A673 (cell line): ENCODE data around the gene EPHX1. TPM values are rescaled to one million over a fixed set of nuclear protein-coding genes. Genes with fewer than 3 reads are reported as not detected.

Experiments used
- BruUV-seq: library from RNA; stranded (reverse); fragments of 400-500 nt; replicated peaks from 2 replicates; lab custom pipeline; 2021; lab: Mats Ljungman, UMichigan
- CTCF ChIA-PET: fragments of 300-600 bp; sonication (Branson Sonifier 250); formaldehyde crosslinking; loops from one replicate; lab custom pipeline; 2022; ENCODE audit warnings: antibody characterized with exemption; lab: Charles Lee
- POLR2A ChIA-PET: fragments of 300-600 bp; sonication (Branson Sonifier 250); formaldehyde crosslinking; loops from one replicate; lab custom pipeline; 2022; ENCODE audit warnings: antibody characterized with exemption; ENCODE audit not compliant: low non-redundant PET; lab: Charles Lee
- DNase-seq: peaks from one replicate; pipeline ENCODE4 v3.0.0-alpha.2; 2015; ENCODE audit warnings: low spot score
- H3K27ac ChIP-seq: fragments of 200-600 bp; sonication (generic); 2 replicates; pipeline ENCODE4 v1.5.1; 2016; ENCODE audit warnings: mixed run types, low read depth, mild to moderate bottlenecking, mixed read lengths, antibody characterized with exemption, low read length; ENCODE audit not compliant: poor library complexity, severe bottlenecking
- H3K27me3 ChIP-seq: fragments of 200-600 bp; sonication (generic); replicated peaks from 2 replicates; pipeline ENCODE4 v1.6.1; 2017; ENCODE audit warnings: mixed run types, low read depth, mild to moderate bottlenecking, mixed read lengths, antibody characterized with exemption, low read length; ENCODE audit not compliant: insufficient read depth, poor library complexity
- H3K36me3 ChIP-seq: fragments of 200-600 bp; sonication (generic); 2 replicates; pipeline ENCODE4 v1.6.1; 2016; ENCODE audit warnings: mixed run types, mild to moderate bottlenecking, mixed read lengths, antibody characterized with exemption, low read length; ENCODE audit not compliant: insufficient read depth, poor library complexity, severe bottlenecking
- H3K4me1 ChIP-seq: fragments of 200-600 bp; sonication (generic); 2 replicates; pipeline ENCODE4 v1.6.1; 2017; ENCODE audit warnings: mixed run types, mild to moderate bottlenecking, mixed read lengths, antibody characterized with exemption, low read length; ENCODE audit not compliant: insufficient read depth, poor library complexity, severe bottlenecking
- H3K4me3 ChIP-seq: fragments of 200-600 bp; sonication (generic); 2 replicates; pipeline ENCODE4 v1.5.1; 2016; ENCODE audit warnings: low read depth, mixed run types, mild to moderate bottlenecking, mixed read lengths, low read length; ENCODE audit not compliant: poor library complexity, severe bottlenecking
- H3K9me3 ChIP-seq: fragments of 200-600 bp; sonication (generic); 2 replicates; pipeline ENCODE4 v1.6.1; 2016; ENCODE audit warnings: mixed run types, low read depth, mild to moderate bottlenecking, mixed read lengths, antibody characterized with exemption, low read length; ENCODE audit not compliant: poor library complexity, severe bottlenecking
- CTCF ChIP-seq: fragments of 300-800, 200-600 bp; sonication (generic); conservative IDR thresholded peaks from 2 replicates; pipeline ENCODE4 v1.5.1; 2017; ENCODE audit warnings: low read depth, mild to moderate bottlenecking, antibody characterized with exemption, low read length, moderate library complexity, mixed read lengths
- EZH2 ChIP-seq: fragments of 200-600 bp; sonication (generic); IDR thresholded peaks from 2 replicates; pipeline ENCODE4 v1.6.1; 2017; ENCODE audit warnings: borderline replicate concordance, low read depth, mild to moderate bottlenecking, mixed read lengths, antibody characterized with exemption, low read length; ENCODE audit not compliant: poor library complexity, severe bottlenecking
- intact Hi-C: fragments of 100-400 bp; cut with micrococcal nuclease; formaldehyde crosslinking; loops from one replicate; pipeline ENCODE4 v1.10.0; 2022; ENCODE audit not compliant: unreplicated experiment
- total RNA-seq: library from RNA; stranded (reverse); gene quantifications from 2 replicates; pipeline ENCODE4 v1.2.3, GENCODE V29; 2021

The EPHX1 gene
- total RNA-seq, 1 experiment from 2014 or later, result 22.4 TPM

- intact Hi-C loops, result no loop called here
- H3K4me1 ChIP-seq, result peaks cover 29% of the 10 kb centered on the region
- POLR2A ChIA-PET, result no interaction called here
- no peak for DNase-seq
- H3K27me3 ChIP-seq, result no peaks in the 10 kb centered on the region
- BruUV-seq, result no TSS peak
- TF ChIP-seq EZH2 (no peak), CTCF (no peak)
- CTCF ChIA-PET, result interaction anchor here (2.1 kb wide), 1 partner anchor 294 kb away, joined by 8 read pairs; no protein-coding TSS in a partner anchor
- H3K4me3 ChIP-seq, result no peak overlapping the region
- no peaks in the 10 kb centered on the region for H3K9me3 ChIP-seq
- H3K27ac ChIP-seq, result no peak overlapping the region
- H3K36me3 ChIP-seq, result no peaks in the 10 kb centered on the region
Observed at GRCh38 chr1:225768662-225769426, 41.1 kb upstream of the EPHX1 start.

- POLR2A ChIA-PET, result no interaction called here
Observed at GRCh38 chr1:225769687-225770086, 40.2 kb upstream of the EPHX1 start.

GRCh38 chr1:225770561-225771248 is 39.2 kb upstream of the EPHX1 start:
- DNase-seq, result no peak
- TF ChIP-seq CTCF (no peak), EZH2 (no peak)
- H3K27ac ChIP-seq, result no peak overlapping the region
- peaks cover 28% of the 10 kb centered on the region for H3K4me1 ChIP-seq
- intact Hi-C loops, result loop anchor here (10.0 kb wide), 1 partner anchor 236 kb away; no protein-coding TSS in a partner anchor
- POLR2A ChIA-PET, result no interaction called here
- H3K4me3 ChIP-seq, result no peak overlapping the region
- no peaks in the 10 kb centered on the region for H3K36me3 ChIP-seq
- CTCF ChIA-PET, result interaction anchor here (2.1 kb wide), 1 partner anchor 296 kb away, joined by 8 read pairs; no protein-coding TSS in a partner anchor
- BruUV-seq, result no TSS peak
- no peaks in the 10 kb centered on the region for H3K27me3 ChIP-seq
- H3K9me3 ChIP-seq, result no peaks in the 10 kb centered on the region

More at GRCh38 chr1:225769687-225770086, 40.2 kb upstream of the EPHX1 start:
- no peak overlapping the region for H3K27ac ChIP-seq
- H3K36me3 ChIP-seq, result no peaks in the 10 kb centered on the region
- BruUV-seq, result no TSS peak
- TF ChIP-seq CTCF, result no peak
- TF ChIP-seq EZH2, result no peak
- intact Hi-C loops, result loop anchor here (10.0 kb wide), 1 partner anchor 235 kb away; no protein-coding TSS in a partner anchor
- peaks cover 28% of the 10 kb centered on the region for H3K4me1 ChIP-seq
- H3K27me3 ChIP-seq, result no peaks in the 10 kb centered on the region
- DNase-seq, result peak; percentile 25
- H3K4me3 ChIP-seq, result no peak overlapping the region
- no peaks in the 10 kb centered on the region for H3K9me3 ChIP-seq
- CTCF ChIA-PET, result interaction anchor here (2.1 kb wide), 1 partner anchor 295 kb away, joined by 8 read pairs; no protein-coding TSS in a partner anchor
